Measurements from ENCODE around the gene GARNL3.
A peak's percentile ranks its signal among the peaks of the same experiment; 100 is the strongest.

Gene GARNL3

DNA sequence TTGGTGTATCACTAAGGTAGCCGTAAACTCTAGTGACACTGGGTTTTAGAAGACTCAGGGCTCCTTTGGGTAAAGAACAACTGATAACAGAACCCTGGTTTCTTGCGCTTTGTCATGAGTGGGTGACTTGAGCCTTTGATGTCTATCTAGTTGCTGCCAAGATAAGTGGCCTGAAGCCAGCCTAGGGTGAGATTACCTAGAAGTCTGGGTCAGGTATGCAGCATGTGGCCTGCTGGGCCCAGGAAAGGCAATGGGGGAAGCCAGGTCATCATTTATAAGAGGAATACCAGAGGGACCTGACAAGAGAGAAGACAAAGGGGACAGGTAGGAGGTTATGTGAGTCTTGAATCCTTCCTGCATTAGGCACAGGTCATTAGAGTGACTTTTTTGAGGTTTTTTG lies 23.2 kb upstream of the GARNL3 start:
- no peak for DNase-seq

DNA sequence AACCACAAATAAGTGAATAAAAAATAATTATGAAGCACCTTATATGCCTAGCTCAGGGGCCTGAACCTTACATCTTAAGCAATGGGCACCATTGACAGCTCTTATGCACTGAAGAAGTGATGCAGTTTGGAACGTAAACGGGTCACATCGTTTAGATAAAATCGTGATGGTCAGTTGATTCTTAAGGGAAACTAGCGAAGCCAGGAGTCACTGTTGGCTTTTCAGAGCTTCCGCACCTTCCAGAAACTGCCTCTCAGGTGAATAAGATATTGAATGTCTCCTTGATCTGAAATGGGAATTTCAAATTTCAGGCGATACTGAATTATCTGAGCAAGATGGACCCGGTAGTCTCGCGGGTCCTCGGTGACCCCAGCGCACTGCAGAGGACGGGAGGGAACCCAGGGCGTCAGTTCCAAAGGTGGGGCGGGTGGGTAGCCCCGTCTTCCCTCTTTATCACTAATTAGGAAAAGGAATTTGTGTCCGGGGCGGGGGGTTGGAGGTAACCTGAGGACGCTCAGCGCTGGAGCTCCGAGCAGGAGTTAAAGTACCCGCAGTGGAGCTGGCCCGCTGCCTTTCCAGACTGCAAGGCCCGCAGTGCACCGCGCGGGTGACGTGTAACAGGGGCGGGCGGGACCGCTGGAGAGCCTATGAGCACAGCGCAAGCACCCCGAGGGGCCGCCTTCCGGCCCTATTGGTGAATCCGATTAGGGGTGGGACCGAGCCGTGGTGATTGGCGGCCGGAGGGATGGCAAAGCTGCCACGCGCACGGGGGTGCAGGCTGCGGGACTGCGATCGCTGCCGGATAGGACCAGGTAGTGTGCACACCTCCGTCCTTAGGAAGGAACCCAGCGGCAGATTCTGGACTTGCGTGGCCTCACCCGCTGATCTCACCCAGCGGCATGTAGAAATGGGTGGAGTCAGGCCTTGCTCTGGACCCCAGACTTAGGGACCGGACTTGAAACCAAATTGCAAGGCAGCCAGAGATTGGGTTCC lies 19.7 kb upstream of the GARNL3 start:
- peak; percentile 93 for DNase-seq

DNA sequence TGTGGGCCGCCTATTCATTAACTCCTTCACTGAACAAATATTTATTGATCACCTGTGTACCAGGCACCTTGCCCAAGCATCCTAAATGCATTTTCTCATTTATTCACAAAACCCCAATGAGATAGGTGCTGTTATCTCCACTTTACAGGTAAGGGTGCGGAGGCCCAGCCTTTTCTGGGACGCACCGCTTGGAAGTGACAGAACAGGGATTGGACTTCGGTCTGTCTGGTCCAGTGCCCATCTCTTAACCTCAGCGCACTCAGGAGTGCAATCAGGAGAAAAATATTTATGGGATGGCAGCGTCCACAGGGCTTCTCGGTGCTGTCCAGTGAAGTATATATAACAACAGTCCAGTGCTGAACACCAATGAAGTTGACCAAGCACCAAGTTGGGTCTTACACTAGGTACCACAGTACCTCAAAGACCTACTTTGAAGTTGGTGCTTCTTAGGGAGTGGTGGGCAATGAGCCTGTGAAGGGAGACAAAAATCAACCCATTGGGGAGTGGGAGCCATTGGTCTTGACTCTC lies 18.9 kb upstream of the GARNL3 start:
- DNase-seq = no peak

DNA sequence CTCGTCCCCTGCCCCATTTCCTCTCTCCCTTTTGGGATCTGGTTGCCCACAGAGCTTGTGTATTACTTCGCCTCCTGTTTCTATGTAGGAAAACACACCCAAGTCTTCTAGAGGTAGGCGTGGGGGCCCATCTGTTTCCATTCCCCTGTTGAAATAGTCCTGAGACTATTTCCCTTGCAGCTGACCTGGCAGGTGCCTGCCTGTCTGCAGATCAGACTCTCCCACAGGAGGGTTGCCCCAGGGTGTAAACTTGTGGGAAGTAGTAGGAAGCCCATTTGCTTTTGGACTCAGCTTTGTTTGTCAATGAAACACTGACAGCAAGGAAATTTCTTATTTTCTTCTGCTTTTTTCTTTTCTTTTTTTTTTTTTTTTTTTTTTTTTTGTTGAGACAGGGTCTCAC lies 16.3 kb upstream of the GARNL3 start:
- DNase-seq = no peak

DNA sequence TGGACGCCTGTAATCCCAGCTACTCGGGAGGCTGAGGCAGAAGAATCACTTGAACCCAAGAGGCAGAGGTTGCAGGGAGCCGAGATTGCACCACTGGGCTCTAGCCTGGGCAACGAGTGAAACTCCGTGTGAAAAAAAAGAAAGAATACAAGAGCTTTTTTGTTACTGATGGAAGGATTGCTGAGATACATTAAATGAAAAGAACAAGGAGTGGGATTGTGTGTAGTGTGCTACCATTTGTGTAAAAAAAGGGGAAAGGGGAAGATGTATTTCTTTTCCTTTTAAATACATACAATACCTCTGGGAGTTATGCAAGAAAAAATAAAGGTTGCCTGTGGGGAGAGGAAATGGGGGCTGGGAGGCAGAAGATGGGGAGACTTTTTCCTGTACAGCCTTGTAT lies 14.7 kb upstream of the GARNL3 start:
- DNase-seq = no peak

DNA sequence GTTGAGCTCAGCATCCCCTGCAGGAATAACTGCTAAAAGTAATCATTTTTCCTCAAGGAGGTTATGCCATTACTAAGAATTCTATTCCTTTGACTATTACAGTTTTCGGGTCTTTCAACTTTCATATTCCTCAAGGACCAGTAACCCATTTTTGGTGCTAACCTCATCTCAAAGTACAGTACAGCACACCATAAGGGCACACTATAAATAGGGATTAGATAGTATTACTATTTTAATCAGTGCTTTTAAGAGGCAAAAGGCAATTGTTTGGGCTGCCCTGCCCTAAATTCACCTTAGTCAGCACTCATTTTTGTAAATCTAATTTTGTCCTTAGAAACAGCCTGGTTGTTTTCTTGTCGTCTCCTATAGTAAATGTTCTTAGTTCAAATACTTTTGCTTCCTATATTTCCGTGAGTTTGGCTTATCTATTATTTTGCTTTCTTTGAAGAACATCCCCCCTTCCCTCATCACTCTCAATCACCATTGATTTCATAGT lies 13.6 kb upstream of the GARNL3 start:
- no peak for DNase-seq

DNA sequence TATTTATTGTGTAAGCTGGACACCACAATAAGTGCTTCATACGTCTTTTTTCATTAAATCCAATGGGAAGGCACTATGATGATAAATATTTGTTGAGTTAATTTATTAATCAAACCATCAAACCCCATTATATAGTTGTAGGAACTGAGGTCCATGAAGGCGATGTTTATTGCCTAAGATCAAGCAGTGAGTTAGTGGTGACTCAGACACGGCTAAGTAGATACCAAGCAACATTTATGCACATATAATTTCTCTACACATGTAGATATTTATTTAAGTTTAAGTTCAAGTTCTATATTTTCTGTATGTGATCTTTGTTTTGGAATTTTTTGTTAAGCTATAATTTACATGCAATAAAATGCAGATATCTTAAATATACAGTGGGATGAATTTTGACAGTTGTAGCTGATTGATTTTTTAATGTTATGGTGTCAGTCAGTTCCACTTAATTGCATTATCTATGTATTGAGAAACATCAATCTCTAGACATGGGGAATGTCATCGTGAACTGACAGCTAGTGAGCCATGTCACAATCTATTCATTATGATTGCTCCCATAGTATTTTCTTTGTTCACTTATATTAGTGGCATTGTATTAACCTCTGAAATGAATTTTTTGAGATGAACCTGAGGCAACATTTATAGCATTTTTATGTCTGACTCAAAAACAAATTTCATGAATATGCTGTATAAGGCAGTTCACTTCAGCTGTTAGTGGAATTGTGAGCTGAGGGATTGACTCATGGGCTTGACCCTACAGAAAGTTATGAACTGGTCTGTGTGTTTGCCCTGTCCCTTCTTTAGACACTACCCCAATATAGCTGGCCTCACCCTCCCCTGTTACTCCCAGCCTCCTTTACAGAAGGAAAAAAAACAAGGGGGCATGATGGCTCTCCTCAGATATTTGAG lies 11.9 kb upstream of the GARNL3 start:
- no peak for DNase-seq

DNA sequence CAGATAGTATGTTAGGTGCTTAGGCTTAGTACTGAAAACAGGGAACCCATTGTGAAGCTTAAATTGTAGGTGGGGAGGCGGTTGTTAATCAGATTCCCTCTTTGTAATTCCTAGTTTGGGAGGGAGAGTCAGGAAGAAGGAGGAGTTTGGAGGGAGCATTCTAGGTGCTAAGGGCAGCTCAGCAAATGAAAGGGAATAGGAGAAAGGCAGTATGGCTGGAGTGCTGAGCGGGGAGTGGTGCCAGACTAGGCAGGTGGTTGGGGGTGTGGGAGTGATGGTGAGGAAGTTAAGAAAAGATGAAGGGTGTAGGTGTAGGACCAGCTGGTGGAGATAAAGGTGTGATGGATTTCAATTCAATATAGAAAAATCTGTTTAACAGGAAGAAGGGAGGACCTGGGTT lies 11.1 kb upstream of the GARNL3 start:
- DNase-seq = no peak

DNA sequence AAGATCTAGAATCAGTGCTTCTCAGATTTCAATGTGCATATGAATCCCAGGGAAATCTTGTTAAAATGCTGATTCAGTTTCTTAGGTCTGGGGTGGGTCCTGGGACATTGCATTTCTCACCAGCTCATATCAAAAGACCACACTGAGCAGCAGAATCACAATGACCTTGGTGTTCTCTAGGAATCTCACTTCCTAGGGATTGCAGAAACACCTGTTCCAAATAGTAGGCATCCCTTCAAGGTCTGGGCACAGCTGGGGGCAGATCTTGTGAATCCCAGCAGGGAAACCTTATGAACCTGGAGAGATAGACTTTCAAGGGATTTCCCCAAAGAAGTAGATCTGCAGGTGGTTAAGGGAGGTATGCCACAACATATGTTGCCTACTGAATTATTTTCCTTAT lies 8.9 kb upstream of the GARNL3 start:
- DNase-seq = no peak

DNA sequence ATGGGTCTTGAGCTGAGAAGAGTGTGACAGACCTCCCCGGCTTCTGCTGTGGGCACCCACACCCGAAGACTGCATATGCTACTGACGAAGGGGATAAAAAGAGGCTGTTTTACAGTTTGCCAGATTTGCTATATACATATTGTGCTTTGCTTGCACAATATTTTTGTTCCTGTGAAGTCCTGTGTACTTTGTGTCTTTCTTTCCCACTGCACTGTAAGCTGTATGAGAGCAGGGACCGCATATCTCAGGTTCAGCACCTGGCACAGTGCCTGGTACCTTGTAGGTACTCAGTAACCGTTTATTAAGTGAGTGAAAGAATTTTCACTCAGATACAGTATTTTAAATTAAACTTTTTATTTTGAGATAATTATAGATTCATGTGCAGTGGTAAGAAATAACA lies 8.2 kb upstream of the GARNL3 start:
- no peak for DNase-seq

DNA sequence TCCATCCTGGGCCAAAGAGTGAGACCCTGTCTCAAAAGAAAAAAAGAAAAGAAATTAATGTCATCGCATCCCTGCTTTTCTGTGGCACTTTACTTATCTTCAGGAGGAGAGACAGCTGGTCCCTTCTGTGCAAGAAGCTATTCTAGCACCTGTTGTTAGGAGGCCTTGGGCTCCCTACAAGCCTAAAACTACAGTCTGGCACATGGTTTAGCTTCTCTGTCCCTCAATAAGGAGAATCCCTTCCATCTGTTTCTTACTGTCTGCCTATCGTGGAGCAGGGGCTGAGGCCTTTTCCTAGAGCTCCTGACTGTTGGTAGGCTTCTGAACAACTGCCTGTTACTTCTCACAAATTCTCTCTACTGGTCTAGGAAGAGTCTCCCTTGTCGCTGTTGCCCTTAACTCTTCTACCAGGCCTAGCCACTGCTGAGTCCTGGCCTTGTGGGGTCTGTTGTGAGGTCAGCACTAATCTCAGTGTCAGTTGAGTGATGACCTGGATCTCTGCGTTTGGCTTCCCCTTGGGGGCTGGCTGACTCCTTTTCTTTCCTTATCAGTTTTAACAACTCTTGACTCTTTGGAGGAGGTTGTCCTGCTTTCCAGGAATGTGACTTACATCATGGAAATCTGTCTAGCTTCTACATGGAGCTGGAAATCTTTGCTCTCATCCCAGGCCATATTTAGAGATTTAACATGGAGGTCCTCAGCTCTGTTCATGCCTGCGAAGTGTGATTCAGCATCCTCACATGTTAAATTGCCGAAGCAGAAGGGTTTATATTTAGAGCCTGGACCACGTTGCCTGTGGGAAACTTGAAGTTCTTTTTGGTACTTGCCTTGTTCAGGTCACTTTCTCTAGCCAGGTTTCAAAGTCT lies 5.7 kb upstream of the GARNL3 start:
- no peak for DNase-seq

DNA sequence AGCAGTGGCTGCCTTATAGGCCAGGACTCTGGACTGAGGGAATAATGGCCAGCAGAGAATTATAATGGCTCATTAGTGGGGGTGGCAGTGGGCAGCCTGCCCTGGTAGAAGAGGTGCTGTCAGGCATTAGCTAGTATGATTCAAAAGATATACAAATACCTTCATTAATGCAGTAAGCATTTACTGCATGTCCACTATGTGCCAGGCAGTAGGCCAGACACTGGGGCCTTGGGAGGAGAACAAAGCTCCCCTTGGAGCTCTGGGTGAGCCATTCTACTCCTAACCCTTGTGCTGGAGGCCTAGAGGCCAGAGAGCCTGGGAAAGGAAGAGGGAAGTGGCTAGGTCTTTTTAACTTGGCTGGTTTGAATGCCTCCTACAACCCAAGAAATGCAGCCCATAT lies 2.0 kb upstream of the GARNL3 start:
- no peak for DNase-seq

DNA sequence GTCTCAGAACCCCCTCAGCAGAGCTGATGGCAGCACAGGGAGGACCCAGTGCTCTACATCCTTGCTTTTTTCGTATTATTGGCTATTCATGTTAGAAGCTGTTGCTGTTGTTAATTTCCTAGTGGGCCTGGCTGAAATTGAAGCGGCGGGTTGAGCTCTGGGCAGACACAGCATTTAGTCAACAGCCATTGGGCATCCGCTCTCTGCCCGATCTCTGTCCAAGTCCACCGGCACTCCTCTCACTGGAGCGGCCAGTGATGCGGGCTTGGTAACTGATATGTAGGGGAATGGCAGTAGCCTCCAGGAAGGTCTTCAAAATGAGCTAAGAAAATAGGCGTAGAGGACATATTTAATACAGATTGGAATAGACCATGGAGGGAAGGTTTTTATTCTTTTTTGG lies 1.3 kb upstream of the GARNL3 start:
- DNase-seq = no peak

DNA sequence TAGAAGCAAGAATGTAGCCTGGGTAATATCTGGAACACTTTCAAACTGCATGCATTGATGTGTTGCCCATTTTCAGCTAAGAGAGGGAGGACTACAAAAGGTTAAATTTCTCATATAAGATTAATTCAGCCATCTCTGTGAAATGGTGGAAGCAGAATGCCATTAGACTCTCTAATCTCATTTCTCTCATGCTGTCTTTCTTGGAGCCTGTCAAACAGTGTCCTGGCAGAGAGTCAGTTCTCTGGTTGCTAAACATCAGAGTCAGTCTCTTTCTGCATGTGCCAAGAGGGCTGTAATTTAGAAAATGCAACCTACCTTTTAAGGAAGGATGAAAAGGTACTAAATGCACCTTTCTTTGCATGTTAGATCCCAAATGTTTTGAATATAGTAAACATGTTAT lies 910 bp upstream of the GARNL3 start:
- no peak for DNase-seq

DNA sequence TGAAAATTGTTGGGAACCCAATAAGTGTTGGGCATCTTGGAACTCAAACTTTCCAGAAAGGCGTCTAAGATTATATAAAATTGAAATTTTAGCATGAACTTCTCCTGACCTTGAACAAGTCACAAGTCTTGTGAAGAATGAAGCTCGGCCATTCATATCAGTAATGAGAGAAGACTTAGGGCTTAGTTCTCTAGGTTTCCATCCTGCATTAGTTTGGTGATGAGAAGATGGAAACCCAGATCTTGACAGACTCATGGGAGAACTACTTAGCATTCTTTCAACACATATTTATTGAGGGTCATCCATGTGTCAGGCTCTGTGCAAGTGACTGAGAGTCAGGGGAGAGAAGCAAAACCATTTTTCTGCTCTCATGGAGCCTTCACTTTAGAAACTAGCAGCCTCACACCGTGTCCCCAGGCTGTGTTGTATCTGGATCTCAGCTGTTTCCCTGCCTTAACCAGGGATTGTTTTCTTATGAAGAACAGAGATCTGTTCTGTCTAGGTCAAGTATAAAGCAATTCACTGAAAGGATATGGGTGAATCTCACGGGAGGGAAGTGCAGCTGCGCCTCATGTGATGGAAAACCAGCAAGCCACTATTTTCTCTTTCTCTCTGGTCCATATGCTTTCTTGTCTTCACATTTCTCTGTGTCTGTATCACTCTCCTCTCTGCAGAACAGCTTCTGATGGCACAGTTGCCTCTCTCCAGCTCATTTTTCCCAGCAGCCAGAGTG lies 3.4 kb downstream of the GARNL3 start:
- DNase-seq = no peak

DNA sequence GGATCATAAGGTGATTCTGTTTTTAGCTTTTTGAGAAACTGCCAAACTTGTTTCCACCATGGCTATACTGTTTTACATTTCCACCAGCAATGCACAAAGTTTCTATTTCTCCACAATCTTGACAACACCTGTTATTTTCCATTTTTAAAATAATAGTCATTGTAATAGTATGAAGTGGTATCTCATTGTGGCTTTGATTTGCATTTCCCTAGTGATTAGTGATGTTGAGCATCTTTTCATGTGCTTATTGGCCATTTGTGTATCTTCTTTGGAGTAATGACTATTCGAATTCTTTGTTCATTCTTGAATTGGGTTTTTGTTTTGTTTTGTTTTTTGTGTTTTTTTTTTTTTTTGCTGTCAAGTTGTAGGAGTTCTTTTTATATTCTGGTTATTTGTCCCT lies 4.9 kb downstream of the GARNL3 start:
- DNase-seq = no peak

DNA sequence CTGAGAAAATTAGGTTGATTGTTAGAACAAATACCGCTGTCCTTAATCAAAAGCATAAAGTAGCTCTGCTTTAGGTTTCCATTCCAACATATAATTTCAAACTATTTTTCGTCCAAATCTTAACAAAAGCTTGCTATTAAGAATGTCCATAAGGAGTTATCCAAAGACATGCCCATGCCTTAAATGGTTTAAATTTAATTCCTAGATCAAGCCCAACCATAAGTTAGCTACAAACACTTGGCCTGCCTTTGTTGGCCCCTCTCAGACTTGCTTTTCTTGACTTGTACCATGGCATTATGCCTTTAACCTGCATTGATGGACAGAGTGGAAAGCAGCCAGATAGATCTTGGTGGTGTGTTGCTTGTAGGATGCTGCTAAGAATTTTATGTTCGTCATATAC lies 8.8 kb downstream of the GARNL3 start:
- no peak for DNase-seq

DNA sequence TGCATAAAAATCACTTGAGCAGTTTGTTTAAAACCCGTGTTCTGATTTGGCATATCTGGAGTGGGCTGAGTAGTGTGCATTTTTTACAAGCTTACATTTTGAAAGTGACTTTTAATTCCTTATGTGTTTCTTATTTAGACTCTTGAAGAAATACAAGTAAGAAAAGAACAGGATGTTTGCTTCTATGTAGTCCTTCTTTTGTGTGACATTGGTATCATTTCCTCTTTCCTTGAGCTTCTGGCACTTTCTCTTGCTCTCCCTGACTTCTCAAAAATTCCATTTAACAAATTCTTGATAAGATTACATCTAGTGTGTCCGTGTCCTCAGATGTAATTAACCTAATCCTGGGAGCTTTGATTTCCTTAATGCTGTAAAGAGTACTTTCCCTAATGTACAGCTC lies 12.5 kb downstream of the GARNL3 start:
- DNase-seq = no peak

DNA sequence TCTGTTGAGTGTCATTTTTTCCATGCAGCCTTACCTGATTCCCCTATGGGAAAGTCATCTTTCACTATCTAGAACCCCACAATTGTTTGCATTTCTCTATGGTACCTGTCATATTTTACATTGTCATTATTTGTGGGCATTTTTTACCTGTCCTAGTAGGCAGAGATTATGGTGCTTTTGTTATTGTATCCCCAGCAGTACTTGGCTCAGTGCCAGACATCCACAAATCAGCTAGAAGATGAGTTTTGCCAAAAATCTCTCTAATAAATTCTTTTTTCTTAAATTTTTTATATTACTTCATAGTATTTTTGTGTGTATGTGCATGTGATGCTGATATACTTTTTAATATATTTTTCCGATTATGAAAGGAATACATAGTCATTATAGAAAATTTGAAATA lies 13.2 kb downstream of the GARNL3 start:
- no peak for DNase-seq

DNA sequence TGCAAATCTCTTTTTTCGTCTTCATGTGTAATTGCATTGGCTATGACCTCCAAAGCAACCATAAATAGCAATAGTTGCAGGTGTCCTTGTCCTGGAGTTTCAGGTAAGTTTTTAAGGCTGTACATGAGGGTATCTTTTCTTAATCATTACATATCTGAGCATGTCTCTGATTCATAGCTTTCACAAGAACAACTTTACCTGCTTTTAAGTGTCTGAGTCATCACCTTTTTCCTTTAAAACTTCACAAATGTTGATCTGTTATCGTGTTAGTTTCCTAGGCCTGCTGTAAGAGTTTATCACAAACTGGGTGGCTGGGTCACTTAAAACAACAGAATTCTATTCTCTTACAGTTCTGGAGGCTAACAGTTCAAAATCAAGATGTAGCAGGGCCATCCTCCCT lies 13.8 kb downstream of the GARNL3 start:
- DNase-seq = no peak

DNA sequence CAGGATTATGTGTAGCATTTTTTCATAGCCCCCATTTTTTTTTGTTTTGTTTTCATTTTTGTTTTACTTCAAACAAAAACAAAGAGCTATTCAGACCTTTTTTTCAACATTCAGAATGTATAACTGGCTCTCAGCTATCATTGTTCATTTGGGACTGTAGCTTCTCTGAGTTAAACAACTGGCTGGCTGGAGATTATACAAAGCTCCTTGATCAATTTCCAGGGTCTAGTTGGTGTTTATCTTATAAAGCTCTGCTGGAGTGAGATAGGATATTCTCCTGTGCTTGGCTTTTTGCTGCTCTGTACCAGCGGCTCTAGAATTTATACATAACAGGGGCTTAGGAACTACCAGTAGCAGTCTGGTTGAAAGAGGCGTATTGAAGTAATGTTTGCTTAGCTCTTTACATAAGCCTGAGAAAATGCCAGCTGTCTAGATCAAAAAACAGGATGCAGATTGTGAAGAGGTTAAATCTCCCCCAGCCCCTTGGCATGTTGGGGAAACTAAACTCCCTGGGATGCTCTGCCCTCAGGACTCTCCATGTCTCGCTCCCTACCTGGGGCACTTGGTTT lies 15.2 kb downstream of the GARNL3 start:
- DNase-seq = no peak
